GM12878 (cell line): ENCODE results near the gene HCFC1R1. TPM values are rescaled to one million over a fixed set of nuclear protein-coding genes. Genes with fewer than 3 reads are reported as not detected.

Experiments used
- ASH2L ChIP-seq: fragments of 300-600, 200-600 bp; sonication (generic); IDR thresholded peaks from 2 replicates; pipeline ENCODE4 v1.6.1; 2017; ENCODE audit warnings: low read depth, mild to moderate bottlenecking, borderline replicate concordance
- ATF3 ChIP-seq: IDR thresholded peaks from 2 replicates; pipeline ENCODE4 v1.6.1; 2011; ENCODE audit warnings: low read depth, mild to moderate bottlenecking, low read length, moderate library complexity, borderline replicate concordance; ENCODE audit errors: extremely low read depth
- EGR1 ChIP-seq, 2 experiments: IDR thresholded peaks; 1 replicate in 1 of 2; 2 replicates in 1 of 2; pipeline ENCODE4 v1.6.1; 2011 to 2012; ENCODE audit warnings: low read depth in 2 of 2, low read length in 2 of 2, borderline replicate concordance in 1 of 2, mild to moderate bottlenecking in 1 of 2, moderate library complexity in 1 of 2
- HCFC1 ChIP-seq: fragments of 150-350 bp; IDR thresholded peaks from 2 replicates; pipeline ENCODE4 v1.6.1; 2014; ENCODE audit warnings: low read length
- HDAC6 ChIP-seq: fragments of 200-600 bp; sonication (generic); IDR thresholded peaks from one replicate; pipeline ENCODE4 v1.8.0; 2017; ENCODE audit warnings: antibody characterized with exemption; ENCODE audit not compliant: unreplicated experiment
- HDGF ChIP-seq: fragments of 450-650 bp; IDR thresholded peaks from 2 replicates; pipeline ENCODE4 v1.6.1; 2016; ENCODE audit warnings: antibody characterized with exemption
- HSF1 ChIP-seq: fragments of 150-350 bp; IDR thresholded peaks from 2 replicates; pipeline ENCODE4 v1.6.1; 2014; ENCODE audit warnings: mild to moderate bottlenecking, low read depth, low read length
- NFXL1 ChIP-seq: fragments of 450-650 bp; IDR thresholded peaks from 2 replicates; pipeline ENCODE4 v1.6.1; 2017; ENCODE audit warnings: antibody characterized with exemption, mild to moderate bottlenecking, borderline replicate concordance
- NR2C1 ChIP-seq: fragments of 450-650 bp; IDR thresholded peaks from 2 replicates; pipeline ENCODE4 v1.6.1; 2017; ENCODE audit warnings: antibody characterized with exemption, mild to moderate bottlenecking, moderate library complexity
- PAX5 ChIP-seq: IDR thresholded peaks from 2 replicates; pipeline ENCODE4 v1.6.1; 2011; ENCODE audit warnings: low read depth, low read length, borderline replicate concordance
- RAD51 ChIP-seq: fragments of 450-650 bp; IDR thresholded peaks from 2 replicates; pipeline ENCODE4 v1.6.1; 2016; ENCODE audit warnings: moderate library complexity, mild to moderate bottlenecking, inconsistent platforms
- SMAD5 ChIP-seq: IDR thresholded peaks from 2 replicates; pipeline ENCODE4 v1.6.1; 2016; ENCODE audit warnings: antibody characterized with exemption, low read depth
- TCF3 ChIP-seq: IDR thresholded peaks from 2 replicates; pipeline ENCODE4 v1.6.1; 2012; ENCODE audit warnings: low read depth, mild to moderate bottlenecking, low read length, borderline replicate concordance; ENCODE audit not compliant: insufficient read depth
- WRNIP1 ChIP-seq: IDR thresholded peaks from 2 replicates; pipeline ENCODE4 v1.6.1; 2011; ENCODE audit warnings: low read depth, low read length, improper control_type of control experiment, borderline replicate concordance
- ZNF274 ChIP-seq: IDR thresholded peaks from one replicate; pipeline ENCODE4 v1.8.0; 2011; ENCODE audit not compliant: insufficient read length, insufficient read depth
- polyA plus RNA-seq, 11 experiments: library from polyadenylated mRNA; depleted of rRNA in 4 of 11; unstranded in 6 of 11; stranded (reverse) in 5 of 11; fragments of >200 nt; fragmentation: Nextera tagmentation in 4 of 11; fragmentation: Illumina TruSeq in 1 of 11; extraction: Ambion mirVana in 4 of 11; extraction: Trizol in 1 of 11; gene quantifications; 1 replicate in 1 of 11; 2 replicates in 10 of 11; pipeline versions ENCODE4 v1.2.1 to v1.2.3, GENCODE V29; 2011 to 2016; ENCODE audit warnings: inconsistent platforms in 2 of 11, missing spikeins in 2 of 11, low read depth in 1 of 11
- total RNA-seq, 4 experiments: library from RNA; depleted of rRNA in 3 of 4; stranded (reverse); fragments of >200 nt in 3 of 4; fragmentation: Illumina TruSeq in 1 of 4; extraction: Trizol in 1 of 4; gene quantifications; 2 replicates each; pipeline versions ENCODE4 v1.2.1 to v1.2.3, GENCODE V29; 2013 to 2021
- TF ChIP-seq, protein P1 (sequence below), 3 experiments: IDR thresholded peaks in 2 of 3; conservative IDR thresholded peaks in 1 of 3; 2 replicates each; pipeline ENCODE4 v1.5.1; 2011; ENCODE audit warnings: low read depth in 3 of 3, low read length in 3 of 3, mild to moderate bottlenecking in 3 of 3, control low read depth in 2 of 3, moderate library complexity in 2 of 3, inconsistent platforms in 1 of 3, mixed read lengths in 1 of 3; ENCODE audit not compliant: control insufficient read depth in 2 of 3, insufficient read depth in 1 of 3; ENCODE audit errors: extremely low read depth in 1 of 3
- TF ChIP-seq, protein P2 (sequence below): IDR thresholded peaks from 2 replicates; pipeline ENCODE4 v1.6.1; 2012; ENCODE audit warnings: low read depth, low read length, improper control_type of control experiment
- TF ChIP-seq, protein P3 (sequence below): IDR thresholded peaks from 2 replicates; pipeline ENCODE4 v1.6.1; 2011; ENCODE audit warnings: low read depth, low read length, improper control_type of control experiment, borderline replicate concordance
- TF ChIP-seq, protein P4 (sequence below): fragments of 450-650 bp; IDR thresholded peaks from 2 replicates; pipeline ENCODE4 v1.6.1; 2017; ENCODE audit warnings: low read depth, mild to moderate bottlenecking, moderate library complexity
- TF ChIP-seq, protein P5 (sequence below): IDR thresholded peaks from 2 replicates; pipeline ENCODE4 v1.6.1; 2011; ENCODE audit warnings: mild to moderate bottlenecking, low read depth, low read length, moderate library complexity; ENCODE audit not compliant: insufficient replicate concordance

The HCFC1R1 gene
- total and polyA plus RNA-seq, 10 of the 15 experiments (the other 5 are each of a cell fraction or from before 2014, with no cell fraction given) = 2.8 to 42.5 (median 20.4) TPM

- TF ChIP-seq HSF1 (no peak), NR2C1 (no peak), ATF3 (no peak), ZNF274 (no peak), NFXL1 (no peak), HDAC6 (no peak), EGR1 (IDR thresholded peaks at IDR 0.05; ENCODE audit: borderline replicate concordance in 1 of 2, low read depth in 2 of 2, low read length in 2 of 2) (peak in 1 of 2 experiments; percentile 99; a peak in 2 of 3 replicates), ASH2L (no peak), WRNIP1 (no peak), RAD51 (no peak), TCF3 (peak; percentile 58; the same call in 1 of the 2 replicates), HDGF (peak; percentile 59; the same call in 1 of the 2 replicates), HCFC1 (no peak), PAX5 (peak; percentile 40; the same call in 1 of the 2 replicates), SMAD5 (peak; percentile 87)
- TF ChIP-seq, protein P1, sequence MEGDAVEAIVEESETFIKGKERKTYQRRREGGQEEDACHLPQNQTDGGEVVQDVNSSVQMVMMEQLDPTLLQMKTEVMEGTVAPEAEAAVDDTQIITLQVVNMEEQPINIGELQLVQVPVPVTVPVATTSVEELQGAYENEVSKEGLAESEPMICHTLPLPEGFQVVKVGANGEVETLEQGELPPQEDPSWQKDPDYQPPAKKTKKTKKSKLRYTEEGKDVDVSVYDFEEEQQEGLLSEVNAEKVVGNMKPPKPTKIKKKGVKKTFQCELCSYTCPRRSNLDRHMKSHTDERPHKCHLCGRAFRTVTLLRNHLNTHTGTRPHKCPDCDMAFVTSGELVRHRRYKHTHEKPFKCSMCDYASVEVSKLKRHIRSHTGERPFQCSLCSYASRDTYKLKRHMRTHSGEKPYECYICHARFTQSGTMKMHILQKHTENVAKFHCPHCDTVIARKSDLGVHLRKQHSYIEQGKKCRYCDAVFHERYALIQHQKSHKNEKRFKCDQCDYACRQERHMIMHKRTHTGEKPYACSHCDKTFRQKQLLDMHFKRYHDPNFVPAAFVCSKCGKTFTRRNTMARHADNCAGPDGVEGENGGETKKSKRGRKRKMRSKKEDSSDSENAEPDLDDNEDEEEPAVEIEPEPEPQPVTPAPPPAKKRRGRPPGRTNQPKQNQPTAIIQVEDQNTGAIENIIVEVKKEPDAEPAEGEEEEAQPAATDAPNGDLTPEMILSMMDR (IDR thresholded peaks at IDR 0.05 in 2 of 3, conservative IDR thresholded peaks at IDR 0.05 in 1 of 3; ENCODE audit: control insufficient read depth in 2 of 3, extremely low read depth in 1 of 3, insufficient read depth in 1 of 3, low read depth in 3 of 3, low read length in 3 of 3) = no peak
- TF ChIP-seq, protein P2, sequence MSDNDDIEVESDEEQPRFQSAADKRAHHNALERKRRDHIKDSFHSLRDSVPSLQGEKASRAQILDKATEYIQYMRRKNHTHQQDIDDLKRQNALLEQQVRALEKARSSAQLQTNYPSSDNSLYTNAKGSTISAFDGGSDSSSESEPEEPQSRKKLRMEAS = peak; percentile 46; the same call in 1 of the 2 replicates
- TF ChIP-seq, protein P3, sequence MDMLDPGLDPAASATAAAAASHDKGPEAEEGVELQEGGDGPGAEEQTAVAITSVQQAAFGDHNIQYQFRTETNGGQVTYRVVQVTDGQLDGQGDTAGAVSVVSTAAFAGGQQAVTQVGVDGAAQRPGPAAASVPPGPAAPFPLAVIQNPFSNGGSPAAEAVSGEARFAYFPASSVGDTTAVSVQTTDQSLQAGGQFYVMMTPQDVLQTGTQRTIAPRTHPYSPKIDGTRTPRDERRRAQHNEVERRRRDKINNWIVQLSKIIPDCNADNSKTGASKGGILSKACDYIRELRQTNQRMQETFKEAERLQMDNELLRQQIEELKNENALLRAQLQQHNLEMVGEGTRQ = no peak
- TF ChIP-seq, protein P4, sequence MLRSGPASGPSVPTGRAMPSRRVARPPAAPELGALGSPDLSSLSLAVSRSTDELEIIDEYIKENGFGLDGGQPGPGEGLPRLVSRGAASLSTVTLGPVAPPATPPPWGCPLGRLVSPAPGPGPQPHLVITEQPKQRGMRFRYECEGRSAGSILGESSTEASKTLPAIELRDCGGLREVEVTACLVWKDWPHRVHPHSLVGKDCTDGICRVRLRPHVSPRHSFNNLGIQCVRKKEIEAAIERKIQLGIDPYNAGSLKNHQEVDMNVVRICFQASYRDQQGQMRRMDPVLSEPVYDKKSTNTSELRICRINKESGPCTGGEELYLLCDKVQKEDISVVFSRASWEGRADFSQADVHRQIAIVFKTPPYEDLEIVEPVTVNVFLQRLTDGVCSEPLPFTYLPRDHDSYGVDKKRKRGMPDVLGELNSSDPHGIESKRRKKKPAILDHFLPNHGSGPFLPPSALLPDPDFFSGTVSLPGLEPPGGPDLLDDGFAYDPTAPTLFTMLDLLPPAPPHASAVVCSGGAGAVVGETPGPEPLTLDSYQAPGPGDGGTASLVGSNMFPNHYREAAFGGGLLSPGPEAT = peak; percentile 70
- TF ChIP-seq, protein P5, sequence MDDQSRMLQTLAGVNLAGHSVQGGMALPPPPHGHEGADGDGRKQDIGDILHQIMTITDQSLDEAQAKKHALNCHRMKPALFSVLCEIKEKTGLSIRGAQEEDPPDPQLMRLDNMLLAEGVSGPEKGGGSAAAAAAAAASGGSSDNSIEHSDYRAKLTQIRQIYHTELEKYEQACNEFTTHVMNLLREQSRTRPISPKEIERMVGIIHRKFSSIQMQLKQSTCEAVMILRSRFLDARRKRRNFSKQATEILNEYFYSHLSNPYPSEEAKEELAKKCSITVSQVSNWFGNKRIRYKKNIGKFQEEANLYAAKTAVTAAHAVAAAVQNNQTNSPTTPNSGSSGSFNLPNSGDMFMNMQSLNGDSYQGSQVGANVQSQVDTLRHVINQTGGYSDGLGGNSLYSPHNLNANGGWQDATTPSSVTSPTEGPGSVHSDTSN = no peak
Observed at GRCh38 chr16:2980227-2981176, 43.2 kb downstream of the HCFC1R1 start, which contains the start of gene PKMYT1 (continued).
